B cell (primary cell): ENCODE data around the gene USE1. TPM values are rescaled to one million over a fixed set of nuclear protein-coding genes. Genes with fewer than 3 reads are reported as not detected.

ENCODE experiments used
- ATAC-seq: fragments of 200-7000 bp; cut with Tn5 transposase; one replicate; pipeline ENCODE4 v1.10.0; 2021; ENCODE audit warnings: low read depth, mild to moderate bottlenecking, moderate number of reproducible peaks, moderate library complexity
- CTCF ChIA-PET: fragments of 350-600 bp; sonication (Branson Sonifier 250); formaldehyde crosslinking; loops from one replicate; lab custom pipeline; 2021; ENCODE audit warnings: antibody characterized with exemption, inconsistent platforms; lab: Charles Lee
- POLR2A ChIA-PET: fragments of 350-600 bp; sonication (Branson Sonifier 250); formaldehyde crosslinking; loops from one replicate; lab custom pipeline; 2021; ENCODE audit warnings: antibody characterized with exemption; lab: Charles Lee
- DNase-seq: peaks from one replicate; pipeline ENCODE4 v3.0.0; 2013
- H2AFZ ChIP-seq: 2 replicates; pipeline ENCODE4 v1.6.1; 2012; ENCODE audit warnings: mild to moderate bottlenecking, low read depth, low read length; ENCODE audit not compliant: insufficient read depth, poor library complexity, severe bottlenecking
- H3K27ac ChIP-seq, 2 donors: 1 replicate in 1 of 2; 2 replicates in 1 of 2; pipeline ENCODE4 v1.5.1; 2012 to 2013; ENCODE audit warnings: low read length in 2 of 2, mild to moderate bottlenecking in 2 of 2, moderate library complexity in 1 of 2
- H3K27me3 ChIP-seq, 4 experiments: fragments of 200-600 bp in 1 of 4; sonication (generic) in 1 of 4; replicated peaks in 1 of 4; 1 replicate in 2 of 4; 2 replicates in 2 of 4; pipeline versions ENCODE4 v1.6.1 to v1.7.0; 2013 to 2016; ENCODE audit warnings: low read length in 3 of 4, mild to moderate bottlenecking in 2 of 4, mixed read lengths in 1 of 4, moderate library complexity in 1 of 4; ENCODE audit not compliant: insufficient read depth in 4 of 4, control insufficient read depth in 3 of 4; ENCODE audit errors: control extremely low read depth in 1 of 4
- H3K36me3 ChIP-seq, 2 experiments: replicated peaks in 1 of 2; 1 replicate in 1 of 2; 2 replicates in 1 of 2; pipeline versions ENCODE4 v1.6.1 to v1.7.1; 2013; ENCODE audit warnings: low read length in 1 of 2; ENCODE audit not compliant: insufficient read depth in 2 of 2, control insufficient read depth in 1 of 2; ENCODE audit errors: control extremely low read depth in 1 of 2, extremely low read depth in 1 of 2
- H3K4me1 ChIP-seq, 2 donors: fragments of 200-600 bp in 1 of 2; sonication (generic) in 1 of 2; 1 replicate in 1 of 2; 2 replicates in 1 of 2; pipeline versions ENCODE4 v1.5.1 to v1.6.1; 2013 to 2017; ENCODE audit warnings: low read length in 2 of 2; ENCODE audit not compliant: control insufficient read depth in 2 of 2, insufficient read depth in 2 of 2
- H3K4me2 ChIP-seq: replicated peaks from 2 replicates; pipeline ENCODE3; 2012; ENCODE audit warnings: mild to moderate bottlenecking, low read depth, low read length; ENCODE audit not compliant: poor library complexity, severe bottlenecking
- H3K4me3 ChIP-seq, 5 experiments: fragments of 200-600 bp in 1 of 5; sonication (generic) in 1 of 5; 1 replicate in 3 of 5; 2 replicates in 2 of 5; pipeline versions ENCODE4 v1.5.1 to v1.7.0; 2011 to 2016; ENCODE audit warnings: low read length in 4 of 5, mild to moderate bottlenecking in 4 of 5, low read depth in 2 of 5, control low read depth in 1 of 5, moderate library complexity in 1 of 5; ENCODE audit not compliant: insufficient read depth in 1 of 5; ENCODE audit errors: control extremely low read depth in 1 of 5, extremely low read depth in 1 of 5
- H3K79me2 ChIP-seq: fragments of 200-600 bp; sonication (generic); one replicate; pipeline ENCODE4 v1.6.0; 2016; ENCODE audit warnings: low read length; ENCODE audit not compliant: control insufficient read depth, insufficient read depth
- H3K9ac ChIP-seq: fragments of 200-600 bp; sonication (generic); 2 replicates; pipeline ENCODE4 v1.6.1; 2017; ENCODE audit warnings: mild to moderate bottlenecking, low read length, moderate library complexity
- H3K9me3 ChIP-seq, 3 donors: one replicate each; pipeline versions ENCODE4 v1.6.1 to v1.7.1; 2013; ENCODE audit warnings: low read length in 2 of 3; ENCODE audit not compliant: control insufficient read depth in 2 of 3, insufficient read depth in 1 of 3; ENCODE audit errors: control extremely low read depth in 1 of 3
- H4K20me1 ChIP-seq: 2 replicates; pipeline ENCODE4 v1.6.0; 2012; ENCODE audit warnings: mild to moderate bottlenecking, low read length; ENCODE audit not compliant: insufficient read depth, control insufficient read depth, poor library complexity, severe bottlenecking
- H3K27ac Mint-ChIP-seq: one replicate; pipeline ENCODE4 v1.8.0; 2021; ENCODE audit warnings: mixed read lengths
- H3K27me3 Mint-ChIP-seq: one replicate; pipeline ENCODE4 v1.8.0; 2021; ENCODE audit warnings: mixed read lengths
- H3K4me1 Mint-ChIP-seq: one replicate; pipeline ENCODE4 v1.8.0; 2021; ENCODE audit warnings: mixed read lengths
- H3K4me3 Mint-ChIP-seq: one replicate; pipeline ENCODE4 v1.8.0; 2021; ENCODE audit warnings: mixed read lengths
- H3K9me3 Mint-ChIP-seq: one replicate; pipeline ENCODE4 v1.8.0; 2022; ENCODE audit warnings: mixed read lengths; ENCODE audit not compliant: insufficient read depth
- CTCF ChIP-seq: fragments of 200-600 bp; IDR thresholded peaks from one replicate; pipeline ENCODE4 v1.8.0; 2022; ENCODE audit warnings: antibody characterized with exemption, mild to moderate bottlenecking
- EZH2 ChIP-seq: IDR thresholded peaks from 2 replicates; pipeline ENCODE4 v1.6.1; 2012; ENCODE audit warnings: borderline replicate concordance, low read depth, mild to moderate bottlenecking, moderate library complexity, low read length; ENCODE audit not compliant: insufficient read depth, poor library complexity, severe bottlenecking
- WGBS: methylation state at CpG from one replicate; pipeline ENCODE4 v1.1.5; 2013; ENCODE audit warnings: missing lambda C conversion rate; ENCODE audit not compliant: insufficient coverage; 5-methylcytosine and 5-hydroxymethylcytosine counted together
- intact Hi-C: fragments of 100-400 bp; cut with micrococcal nuclease; formaldehyde crosslinking; loops from one replicate; pipeline ENCODE4 v1.10.0; 2022
- polyA plus RNA-seq: library from polyadenylated mRNA; depleted of rRNA; stranded (reverse); fragments of >200 nt; gene quantifications from 2 replicates; pipeline ENCODE4 v1.2.3, GENCODE V29; 2012
- total RNA-seq, 2 donors: library from RNA; stranded (reverse); fragments of 120-200 nt in 1 of 2; gene quantifications; 1 replicate in 1 of 2; 2 replicates in 1 of 2; pipeline versions ENCODE4 v1.2.3 to v1.2.4, GENCODE V29; 2013 to 2022

USE1 gene
- total and polyA plus RNA-seq, 2 donors (not counting 1 experiment from before 2014, with no cell fraction given): 48.3 to 49.5 TPM

- H3K4me3 Mint-ChIP-seq: peak overlapping the region; percentile 12
- intact Hi-C loops: no loop called here
- Histone ChIP-seq H3K79me2 (peaks cover 7% of the 10 kb centered on the region), H3K36me3 (no peaks in the 10 kb centered on the region), H3K4me1 (peaks cover 8 to 11% of the 10 kb centered on the region in 2 donors), H3K9ac (no peak overlapping the region), H3K9me3 (peaks cover 0 to 5% (median 0%) of the 10 kb centered on the region in 3 donors), H4K20me1 (no peaks in the 10 kb centered on the region), H3K4me2 (no peak overlapping the region), H3K27me3 (no peaks in the 10 kb centered on the region), H3K4me3 (no peak overlapping the region), H3K27ac (no peak overlapping the region), H2AFZ (no peak overlapping the region)
- TF ChIP-seq CTCF: no peak
- TF ChIP-seq EZH2: no peak
- ATAC-seq: no peak
- H3K27ac Mint-ChIP-seq: no peak overlapping the region
- no peak for DNase-seq
- peaks cover 10% of the 10 kb centered on the region for H3K4me1 Mint-ChIP-seq
- ChIA-PET CTCF (interaction anchor here (1.2 to 1.5 kb wide), 2 partner anchors 23 to 37 kb away, joined by 5 read pairs; no protein-coding TSS in a partner anchor), POLR2A (interaction anchor here (0.5 to 1.4 kb wide), 4 partner anchors 11 to 284 kb away, joined by 3 read pairs; partner anchors contain the start of gene OCEL1)
- WGBS: 93% methylated on average over 13 of the region's 18 CpGs
- H3K9me3 Mint-ChIP-seq: no peaks in the 10 kb centered on the region
- H3K27me3 Mint-ChIP-seq: no peaks in the 10 kb centered on the region
These were observed 21.8 kb downstream of the USE1 start for GRCh38 chr19:17236811-17237543.
